HepG2 (cell line): ENCODE measurements around the gene NPR3. TPM values are rescaled to one million over a fixed set of nuclear protein-coding genes. Genes with fewer than 3 reads are reported as not detected.

Source experiments
- ATAC-seq: fragments of 200-7000 bp; cut with Tn5 transposase; 3 replicates; pipeline ENCODE4 v1.9.1; 2020; ENCODE audit warnings: mild to moderate bottlenecking, moderate library complexity
- BruUV-seq: library from RNA; stranded (reverse); fragments of 400-500 nt; replicated peaks from 2 replicates; lab custom pipeline; 2021; lab: Mats Ljungman, UMichigan
- CTCF ChIA-PET: fragments of 300-600 bp; formaldehyde crosslinking; extraction: SDS; loops from one replicate; lab custom pipeline; 2021; ENCODE audit warnings: low total read pairs, inconsistent platforms, low intra/inter-chr PET ratio; lab: Yijun Ruan, JAX
- POLR2A ChIA-PET: fragments of 350-600 bp; sonication (Branson Sonifier 250); formaldehyde crosslinking; loops from one replicate; lab custom pipeline; 2020; ENCODE audit warnings: antibody characterized with exemption, inconsistent platforms; lab: Yijun Ruan, JAX
- DNase-seq: peaks from one replicate; pipeline ENCODE4 v3.0.0-alpha.2; 2015; ENCODE audit warnings: low spot score
- FAIRE-seq: peaks from 3 replicates; lab custom pipeline; 2011; peaks lifted over from hg19 to GRCh38; lab: Jason Lieb, UNC
- H2AFZ ChIP-seq: one replicate; pipeline ENCODE4 v1.6.1; 2011; ENCODE audit warnings: low read length, inconsistent platforms
- H3K27ac ChIP-seq: fragments of 300-600 bp; 3 replicates; pipeline ENCODE4 v1.8.0; 2011; ENCODE audit warnings: mixed run types, mild to moderate bottlenecking, mixed read lengths, low read length, inconsistent platforms; ENCODE audit not compliant: insufficient read depth; ENCODE audit errors: extremely low read length
- H3K27me3 ChIP-seq, 2 experiments: fragments of 200-600 bp in 1 of 2; 2 replicates in 1 of 2; 3 replicates in 1 of 2; pipeline versions ENCODE4 v1.6.0 to v1.8.0; 2011; ENCODE audit warnings: low read length in 2 of 2, mild to moderate bottlenecking in 2 of 2, moderate library complexity in 2 of 2, inconsistent platforms in 1 of 2; ENCODE audit not compliant: insufficient read depth in 2 of 2, control insufficient read depth in 1 of 2
- H3K36me3 ChIP-seq, 2 experiments: fragments of 200-600 bp in 1 of 2; replicated peaks in 1 of 2; 2 replicates in 1 of 2; 3 replicates in 1 of 2; pipeline versions ENCODE4 v1.5.1 to v1.8.0; 2011; ENCODE audit warnings: low read length in 2 of 2, inconsistent platforms in 1 of 2; ENCODE audit not compliant: insufficient read depth in 2 of 2, control insufficient read depth in 1 of 2
- H3K4me1 ChIP-seq: 2 replicates; pipeline ENCODE4 v1.5.1; 2012; ENCODE audit warnings: low read length, inconsistent platforms; ENCODE audit not compliant: insufficient read depth
- H3K4me2 ChIP-seq: 2 replicates; pipeline ENCODE4 v1.6.0; 2011; ENCODE audit warnings: low read depth, low read length, inconsistent platforms
- H3K4me3 ChIP-seq, 3 experiments: fragments of 200-600 bp in 1 of 3; sonication (generic), shearing (Covaris generic) in 1 of 3; replicated peaks in 1 of 3; 2 replicates each; pipeline ENCODE4 v1.5.1; 2011 to 2016; ENCODE audit warnings: low read length in 3 of 3, inconsistent platforms in 2 of 3, low read depth in 2 of 3, mild to moderate bottlenecking in 2 of 3, control low read depth in 1 of 3, mixed read lengths in 1 of 3; ENCODE audit not compliant: insufficient read depth in 1 of 3
- H3K79me2 ChIP-seq: one replicate; pipeline ENCODE4 v1.6.1; 2011; ENCODE audit warnings: low read length, inconsistent platforms; ENCODE audit not compliant: insufficient read depth
- H3K9ac ChIP-seq: 2 replicates; pipeline ENCODE4 v1.6.0; 2011; ENCODE audit warnings: mild to moderate bottlenecking, low read depth, low read length, inconsistent platforms; ENCODE audit not compliant: insufficient read depth
- H3K9me3 ChIP-seq: 2 replicates; pipeline ENCODE4 v1.5.1; 2012; ENCODE audit warnings: mild to moderate bottlenecking, low read length
- H4K20me1 ChIP-seq: 2 replicates; pipeline ENCODE4 v1.6.0; 2011; ENCODE audit warnings: inconsistent platforms, mild to moderate bottlenecking, low read length, moderate library complexity; ENCODE audit not compliant: insufficient read depth
- CBX1 ChIP-seq: IDR thresholded peaks from one replicate; pipeline ENCODE4 v1.6.1; 2016; ENCODE audit warnings: antibody characterized with exemption, low read depth
- GATA4 ChIP-seq: sonication (generic); IDR thresholded peaks from 2 replicates; pipeline ENCODE4 v1.6.1; 2016; ENCODE audit warnings: antibody characterized with exemption, low read depth, borderline replicate concordance
- HDAC6 ChIP-seq: fragments of 200-600 bp; sonication (generic); IDR thresholded peaks from 2 replicates; pipeline ENCODE4 v1.7.0; 2017; ENCODE audit warnings: mild to moderate bottlenecking, antibody characterized with exemption, low read length, low read depth
- HNRNPUL1 ChIP-seq: fragments of 200-400 bp; formaldehyde crosslinking; IDR thresholded peaks from 2 replicates; pipeline ENCODE4 v1.6.1; 2017; ENCODE audit warnings: low read depth, mild to moderate bottlenecking, low read length, moderate library complexity
- HOXA5 ChIP-seq: sonication (generic); formaldehyde crosslinking; IDR thresholded peaks from 2 replicates; pipeline ENCODE4 v1.4.0; 2020; ENCODE audit warnings: missing genetic modification reagents
- RBAK ChIP-seq: sonication (generic); formaldehyde crosslinking; IDR thresholded peaks from 2 replicates; pipeline ENCODE4 v1.5.1; 2020; ENCODE audit warnings: mild to moderate bottlenecking, missing genetic modification reagents
- SMAD9 ChIP-seq: sonication (generic); formaldehyde crosslinking; IDR thresholded peaks from 2 replicates; pipeline ENCODE4 v1.5.1; 2020; ENCODE audit warnings: mild to moderate bottlenecking, missing genetic modification reagents
- SP140L ChIP-seq: sonication (generic); formaldehyde crosslinking; IDR thresholded peaks from 2 replicates; pipeline ENCODE4 v1.4.0; 2020; ENCODE audit warnings: missing genetic modification reagents, borderline replicate concordance
- WGBS: methylation state at CpG from one replicate; pipeline ENCODE4 v1.1.6; 2017; ENCODE audit warnings: low lambda C conversion rate; 5-methylcytosine and 5-hydroxymethylcytosine counted together
- in situ Hi-C: cut with HindIII; loops from 2 replicates; pipeline ENCODE4 v1.10.0; 2017; ENCODE audit warnings: low pct_unique_long_range_greater_than_20kb; ENCODE audit not compliant: extremely low pct_ligation_motif_present
- intact Hi-C: fragments of 100-400 bp; cut with micrococcal nuclease; formaldehyde crosslinking; loops from one replicate; pipeline ENCODE4 v1.10.0; 2022; ENCODE audit not compliant: unreplicated experiment
- polyA plus RNA-seq, 8 experiments: library from polyadenylated mRNA; depleted of rRNA in 3 of 8; stranded (reverse) in 7 of 8; unstranded in 1 of 8; fragments of >200 nt; fragmentation: Illumina TruSeq in 4 of 8; extraction: Trizol in 4 of 8; gene quantifications; 2 replicates each; pipeline versions ENCODE4 v1.2.1 to v1.2.3, GENCODE V29; 2011 to 2016; ENCODE audit warnings: low read depth in 4 of 8, missing spikeins in 1 of 8, mixed read lengths in 1 of 8; ENCODE audit not compliant: insufficient read depth in 1 of 8
- total RNA-seq, 5 experiments: library from RNA; depleted of rRNA; stranded (reverse); fragments of >200 nt; fragmentation: Illumina TruSeq; extraction: Trizol; gene quantifications; 2 replicates each; pipeline ENCODE4 v1.2.3, GENCODE V29; 2016; ENCODE audit warnings: low read depth in 1 of 5
- TF ChIP-seq, protein P1 (sequence below): sonication (generic); formaldehyde crosslinking; IDR thresholded peaks from 2 replicates; pipeline ENCODE4 v1.5.0; 2020; ENCODE audit warnings: mild to moderate bottlenecking, missing genetic modification reagents, borderline replicate concordance
- TF ChIP-seq, protein P2 (sequence below): sonication (generic); formaldehyde crosslinking; conservative IDR thresholded peaks from 2 replicates; pipeline ENCODE4 v1.4.0; 2020; ENCODE audit warnings: missing genetic modification reagents

The NPR3 gene
- total and polyA plus RNA-seq, 2 of the 13 experiments (the other 11 are each of a cell fraction or from before 2014, with no cell fraction given), result 0.01 TPM; not detected in 1

DNA sequence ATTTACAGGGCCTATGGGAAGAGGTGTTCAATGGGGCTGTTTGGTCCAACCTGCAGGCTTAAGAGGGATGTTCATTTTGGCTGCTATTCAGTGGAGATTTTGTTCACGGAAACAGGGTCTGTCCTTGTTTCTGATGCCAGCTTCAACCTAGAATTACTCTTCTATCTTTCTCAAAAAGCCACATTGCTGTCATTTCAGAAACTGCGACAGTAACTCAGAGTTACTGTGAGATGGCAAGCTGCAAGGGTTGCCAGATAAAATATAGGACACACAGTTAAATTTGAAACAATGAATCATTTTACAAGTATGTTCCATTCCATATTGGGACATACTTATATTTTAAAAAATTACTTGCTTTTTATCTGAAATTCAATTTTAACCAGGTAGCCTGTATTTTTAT lies 128.0 kb downstream of the NPR3 start:
- no peaks in the 10 kb centered on the region for H3K4me1 ChIP-seq
- no TSS peak for BruUV-seq
- no peaks in the 10 kb centered on the region for H3K36me3 ChIP-seq
- no peak overlapping the region for H3K27ac ChIP-seq
- CTCF ChIA-PET, result no interaction called here
- intact Hi-C loops (no loop called here), in situ Hi-C loops (no loop called here)
- ATAC-seq (no peak), DNase-seq (no peak), FAIRE-seq (no peak)
- no peaks in the 10 kb centered on the region for H3K79me2 ChIP-seq
- H3K4me3 ChIP-seq, result no peak overlapping the region
- POLR2A ChIA-PET, result no interaction called here
- H3K9me3 ChIP-seq, result no peaks in the 10 kb centered on the region
- H4K20me1 ChIP-seq, result no peaks in the 10 kb centered on the region
- no peak overlapping the region for H2AFZ ChIP-seq
- no peak overlapping the region for H3K4me2 ChIP-seq
- 48% methylated on average over 2 of the region's 2 CpGs for WGBS
- TF ChIP-seq GATA4, result no peak
- no peak for TF ChIP-seq HOXA5 (CRISPR knock-in tag)
- TF ChIP-seq, protein P1, sequence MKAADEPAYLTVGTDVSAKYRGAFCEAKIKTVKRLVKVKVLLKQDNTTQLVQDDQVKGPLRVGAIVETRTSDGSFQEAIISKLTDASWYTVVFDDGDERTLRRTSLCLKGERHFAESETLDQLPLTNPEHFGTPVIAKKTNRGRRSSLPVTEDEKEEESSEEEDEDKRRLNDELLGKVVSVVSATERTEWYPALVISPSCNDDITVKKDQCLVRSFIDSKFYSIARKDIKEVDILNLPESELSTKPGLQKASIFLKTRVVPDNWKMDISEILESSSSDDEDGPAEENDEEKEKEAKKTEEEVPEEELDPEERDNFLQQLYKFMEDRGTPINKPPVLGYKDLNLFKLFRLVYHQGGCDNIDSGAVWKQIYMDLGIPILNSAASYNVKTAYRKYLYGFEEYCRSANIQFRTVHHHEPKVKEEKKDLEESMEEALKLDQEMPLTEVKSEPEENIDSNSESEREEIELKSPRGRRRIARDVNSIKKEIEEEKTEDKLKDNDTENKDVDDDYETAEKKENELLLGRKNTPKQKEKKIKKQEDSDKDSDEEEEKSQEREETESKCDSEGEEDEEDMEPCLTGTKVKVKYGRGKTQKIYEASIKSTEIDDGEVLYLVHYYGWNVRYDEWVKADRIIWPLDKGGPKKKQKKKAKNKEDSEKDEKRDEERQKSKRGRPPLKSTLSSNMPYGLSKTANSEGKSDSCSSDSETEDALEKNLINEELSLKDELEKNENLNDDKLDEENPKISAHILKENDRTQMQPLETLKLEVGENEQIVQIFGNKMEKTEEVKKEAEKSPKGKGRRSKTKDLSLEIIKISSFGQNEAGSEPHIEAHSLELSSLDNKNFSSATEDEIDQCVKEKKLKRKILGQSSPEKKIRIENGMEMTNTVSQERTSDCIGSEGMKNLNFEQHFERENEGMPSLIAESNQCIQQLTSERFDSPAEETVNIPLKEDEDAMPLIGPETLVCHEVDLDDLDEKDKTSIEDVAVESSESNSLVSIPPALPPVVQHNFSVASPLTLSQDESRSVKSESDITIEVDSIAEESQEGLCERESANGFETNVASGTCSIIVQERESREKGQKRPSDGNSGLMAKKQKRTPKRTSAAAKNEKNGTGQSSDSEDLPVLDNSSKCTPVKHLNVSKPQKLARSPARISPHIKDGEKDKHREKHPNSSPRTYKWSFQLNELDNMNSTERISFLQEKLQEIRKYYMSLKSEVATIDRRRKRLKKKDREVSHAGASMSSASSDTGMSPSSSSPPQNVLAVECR (CRISPR knock-in tag), result no peak
- TF ChIP-seq HNRNPUL1, result no peak
- no peak for TF ChIP-seq SP140L (CRISPR knock-in tag)
- TF ChIP-seq SMAD9 (CRISPR knock-in tag), result no peak
- no peak for TF ChIP-seq HDAC6
- TF ChIP-seq RBAK, result no peak
- TF ChIP-seq CBX1, result no peak
- TF ChIP-seq, protein P2, sequence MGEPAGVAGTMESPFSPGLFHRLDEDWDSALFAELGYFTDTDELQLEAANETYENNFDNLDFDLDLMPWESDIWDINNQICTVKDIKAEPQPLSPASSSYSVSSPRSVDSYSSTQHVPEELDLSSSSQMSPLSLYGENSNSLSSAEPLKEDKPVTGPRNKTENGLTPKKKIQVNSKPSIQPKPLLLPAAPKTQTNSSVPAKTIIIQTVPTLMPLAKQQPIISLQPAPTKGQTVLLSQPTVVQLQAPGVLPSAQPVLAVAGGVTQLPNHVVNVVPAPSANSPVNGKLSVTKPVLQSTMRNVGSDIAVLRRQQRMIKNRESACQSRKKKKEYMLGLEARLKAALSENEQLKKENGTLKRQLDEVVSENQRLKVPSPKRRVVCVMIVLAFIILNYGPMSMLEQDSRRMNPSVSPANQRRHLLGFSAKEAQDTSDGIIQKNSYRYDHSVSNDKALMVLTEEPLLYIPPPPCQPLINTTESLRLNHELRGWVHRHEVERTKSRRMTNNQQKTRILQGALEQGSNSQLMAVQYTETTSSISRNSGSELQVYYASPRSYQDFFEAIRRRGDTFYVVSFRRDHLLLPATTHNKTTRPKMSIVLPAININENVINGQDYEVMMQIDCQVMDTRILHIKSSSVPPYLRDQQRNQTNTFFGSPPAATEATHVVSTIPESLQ, result no peak
- no peaks in the 10 kb centered on the region; a peak in 1 of 5 replicates for H3K27me3 ChIP-seq
- no peak overlapping the region for H3K9ac ChIP-seq
